Aortic smooth muscle cell (primary cell): Measurements from ENCODE around the gene SMIM43. TPM values are rescaled to one million over a fixed set of nuclear protein-coding genes. Genes with fewer than 3 reads are reported as not detected.

Experiments
- total RNA-seq: library from RNA; depleted of rRNA; stranded (reverse); fragments of >200 nt; gene quantifications from 2 replicates; pipeline ENCODE4 v1.2.3, GENCODE V29; 2014

Gene SMIM43
- 0.26 and 0.37 TPM in 2 replicates for total RNA-seq

GRCh38 chr4:121764702-121765367, at the start of gene SMIM43:
SMIM43 (minus strand) TSS chr4:121765164; CDS start chr4:121765105, 59 bp downstream.

DNA sequence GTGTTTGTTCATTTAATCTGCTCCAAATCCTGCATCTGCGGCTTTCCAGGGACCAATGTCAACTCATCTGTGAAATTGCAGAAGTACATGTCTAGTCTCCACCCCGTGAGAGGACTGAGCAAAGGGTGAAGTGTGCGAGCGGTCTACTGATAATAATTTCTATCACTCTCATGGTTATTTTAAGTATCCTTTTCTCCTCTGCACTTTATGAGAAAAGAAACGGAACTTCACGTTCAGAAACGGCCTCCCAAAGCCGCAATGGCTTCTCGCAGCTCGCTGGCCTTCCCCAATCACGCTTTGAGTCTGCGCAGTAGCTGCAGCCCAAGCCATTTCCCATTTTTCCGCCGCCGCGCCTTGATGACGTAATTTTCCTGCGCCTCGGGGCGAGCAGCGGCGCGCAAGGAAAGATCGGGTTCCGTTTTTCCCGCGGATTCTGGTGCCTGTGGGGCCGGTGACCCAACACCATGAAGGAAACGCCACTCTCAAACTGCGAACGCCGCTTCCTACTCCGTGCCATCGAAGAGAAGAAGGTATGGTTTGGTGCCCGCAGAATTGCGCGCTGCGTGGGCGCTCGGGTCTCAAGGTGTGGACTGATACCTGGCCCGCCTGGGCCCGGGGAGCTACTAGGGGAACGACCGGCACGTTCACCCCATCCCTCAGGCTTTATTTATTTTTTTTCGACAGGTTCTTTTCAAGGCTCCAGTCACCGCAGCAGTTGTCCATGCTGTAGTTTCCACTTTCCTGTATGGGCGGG, 36.2 kb upstream of the SMIM43 start, which contains the start of gene EXOSC9:
Gene EXOSC9 (plus strand): TSS at position 363 of the 754 bp plus-strand sequence. CDS start 102 bp downstream, at position 465.

Other genes with a start within 250 kb of the SMIM43 start
- 526 and 896 TPM in 2 replicates for gene ANXA5, start 68.2 kb downstream of the SMIM43 start, total RNA-seq
- gene EXOSC9, start 36.2 kb upstream of the SMIM43 start, total RNA-seq: 22.2 and 34.1 TPM in 2 replicates
- 21.9 and 37.7 TPM in 2 replicates for gene CCNA2, start 58.7 kb upstream of the SMIM43 start, total RNA-seq
- 19.1 and 21.4 TPM in 2 replicates for gene BBS7, start 105.3 kb upstream of the SMIM43 start, total RNA-seq
- under 0.01 TPM in 2 replicates for gene TRPC3, start 186.9 kb upstream of the SMIM43 start, total RNA-seq